GM23338 (cell line): ENCODE results near the gene SHLD3. TPM values are rescaled to one million over a fixed set of nuclear protein-coding genes. Genes with fewer than 3 reads are reported as not detected.

Experiments
- ATAC-seq: fragments of 200-7000 bp; cut with Tn5 transposase; 3 replicates; pipeline ENCODE4 v1.9.1; 2020
- DNase-seq: peaks from one replicate; pipeline ENCODE4 v3.0.0-alpha.2; 2015; ENCODE audit warnings: low spot score
- H2AFZ ChIP-seq: fragments of 200-600 bp; sonication (generic); 2 replicates; pipeline ENCODE4 v1.8.0; 2016; ENCODE audit warnings: antibody characterized with exemption, mild to moderate bottlenecking, moderate library complexity
- H3F3A ChIP-seq: fragments of 200-600 bp; sonication (generic); replicated peaks from 2 replicates; pipeline ENCODE4 v1.8.0; 2017; ENCODE audit warnings: antibody characterized with exemption, mixed run types, low read depth
- H3K27ac ChIP-seq: fragments of 200-600 bp; sonication (generic); 2 replicates; pipeline ENCODE4 v1.6.1; 2016; ENCODE audit warnings: low read depth
- H3K27me3 ChIP-seq: fragments of 200-600 bp; sonication (generic); 2 replicates; pipeline ENCODE4 v1.8.0; 2016; ENCODE audit warnings: mild to moderate bottlenecking, mixed run types, moderate library complexity; ENCODE audit not compliant: insufficient read depth
- H3K36me3 ChIP-seq: fragments of 200-600 bp; sonication (generic); 2 replicates; pipeline ENCODE4 v1.8.0; 2016; ENCODE audit warnings: mild to moderate bottlenecking; ENCODE audit not compliant: insufficient read depth
- H3K4me1 ChIP-seq: fragments of 200-600 bp; sonication (generic); 2 replicates; pipeline ENCODE4 v1.8.0; 2016; ENCODE audit warnings: mild to moderate bottlenecking, moderate library complexity; ENCODE audit not compliant: insufficient read depth
- H3K4me2 ChIP-seq: fragments of 200-600 bp; sonication (generic); 2 replicates; pipeline ENCODE4 v1.7.1; 2017; ENCODE audit warnings: mixed run types
- H3K4me3 ChIP-seq: fragments of 200-600 bp; sonication (generic); 2 replicates; pipeline ENCODE4 v1.6.1; 2016; ENCODE audit warnings: mixed run types
- H3K79me2 ChIP-seq: fragments of 200-600 bp; sonication (generic); replicated peaks from 2 replicates; pipeline ENCODE4 v1.8.0; 2017; ENCODE audit warnings: mild to moderate bottlenecking; ENCODE audit not compliant: insufficient read depth
- H3K9me2 ChIP-seq: fragments of 200-600 bp; sonication (generic); 2 replicates; pipeline ENCODE4 v1.8.0; 2017; ENCODE audit not compliant: insufficient read depth
- H4K20me1 ChIP-seq: fragments of 200-600 bp; sonication (generic); replicated peaks from 2 replicates; pipeline ENCODE4 v1.8.0; 2017; ENCODE audit warnings: mild to moderate bottlenecking; ENCODE audit not compliant: insufficient read depth
- H3K27ac Mint-ChIP-seq: 2 replicates; pipeline ENCODE4 v1.8.0; 2020; ENCODE audit warnings: inconsistent platforms, mild to moderate bottlenecking, moderate library complexity, mixed read lengths
- H3K27me3 Mint-ChIP-seq: 3 replicates; pipeline ENCODE4 v1.8.0; 2022; ENCODE audit warnings: low read depth, mild to moderate bottlenecking, moderate library complexity, mixed read lengths, inconsistent platforms; ENCODE audit not compliant: insufficient read depth, poor library complexity
- H3K36me3 Mint-ChIP-seq: 3 replicates; pipeline ENCODE4 v1.8.0; 2021; ENCODE audit warnings: low read depth, mild to moderate bottlenecking, inconsistent platforms, moderate library complexity, mixed read lengths
- H3K4me1 Mint-ChIP-seq: 3 replicates; pipeline ENCODE4 v1.8.0; 2020; ENCODE audit warnings: mild to moderate bottlenecking, inconsistent platforms, mixed read lengths
- H3K4me3 Mint-ChIP-seq: 3 replicates; pipeline ENCODE4 v1.8.0; 2021; ENCODE audit warnings: moderate library complexity, mild to moderate bottlenecking, inconsistent platforms, mixed read lengths
- H3K9me3 Mint-ChIP-seq: 3 replicates; pipeline ENCODE4 v1.8.0; 2020; ENCODE audit warnings: moderate library complexity, mild to moderate bottlenecking, inconsistent platforms, mixed read lengths
- CREB1 ChIP-seq: fragments of 250-450 bp; sonication (Bioruptor Pico); IDR thresholded peaks from 2 replicates; pipeline ENCODE4 v1.5.0; 2020; ENCODE audit warnings: low read depth, mild to moderate bottlenecking, moderate library complexity
- EZH2 ChIP-seq: fragments of 200-600 bp; sonication (generic); IDR thresholded peaks from one replicate; pipeline ENCODE4 v1.8.0; 2017; ENCODE audit warnings: antibody characterized with exemption, mild to moderate bottlenecking, low read depth; ENCODE audit not compliant: unreplicated experiment
- NANOG ChIP-seq: IDR thresholded peaks from 2 replicates; pipeline ENCODE4 v1.6.1; 2016; ENCODE audit warnings: antibody characterized with exemption, borderline replicate concordance
- ZNF114 ChIP-seq: fragments of 250-450 bp; sonication (Bioruptor Pico); IDR thresholded peaks from 2 replicates; pipeline ENCODE4 v1.5.0; 2020; ENCODE audit warnings: mild to moderate bottlenecking, moderate library complexity
- ZNF462 ChIP-seq: fragments of 250-450 bp; sonication (Bioruptor Pico); IDR thresholded peaks from 2 replicates; pipeline ENCODE4 v1.5.0; 2020; ENCODE audit warnings: mild to moderate bottlenecking, moderate library complexity
- polyA plus RNA-seq: library from polyadenylated mRNA; unstranded; fragments of >200 nt; fragmentation: Nextera tagmentation; extraction: Ambion mirVana; gene quantifications from 2 replicates; pipeline ENCODE4 v1.2.1, GENCODE V29; 2016
- total RNA-seq: library from RNA; depleted of rRNA; stranded (reverse); fragments of >200 nt; shearing (Covaris generic); gene quantifications from 2 replicates; pipeline ENCODE4 v1.2.3, GENCODE V29; 2014

The SHLD3 gene
- total and polyA plus RNA-seq, 2 experiments from 2014 or later = 4.2 to 7.0 TPM

GRCh38 chr5:65646938-65647337 lies 22.1 kb downstream of the SHLD3 start:
- H3K79me2 ChIP-seq = no peaks in the 10 kb centered on the region
- H2AFZ ChIP-seq = no peak overlapping the region
- no peak for TF ChIP-seq CREB1 (CRISPR knock-in tag)
- TF ChIP-seq ZNF114 (CRISPR knock-in tag) = no peak
- TF ChIP-seq EZH2 = no peak

GRCh38 chr5:65647941-65648340 lies 23.1 kb downstream of the SHLD3 start:
- H3K36me3 ChIP-seq = no peaks in the 10 kb centered on the region; the same call in 1 of the 2 replicates

More at GRCh38 chr5:65646938-65647337, 22.1 kb downstream of the SHLD3 start:
- no peak overlapping the region for H3K4me2 ChIP-seq
- no peaks in the 10 kb centered on the region; the same call in 1 of the 2 replicates for H3K36me3 ChIP-seq
- no peaks in the 10 kb centered on the region for H3F3A ChIP-seq
- no peaks in the 10 kb centered on the region for H3K27me3 ChIP-seq
- H3K9me2 ChIP-seq = no peaks in the 10 kb centered on the region
- H4K20me1 ChIP-seq = no peaks in the 10 kb centered on the region
- Mint-ChIP-seq H3K36me3 (no peaks in the 10 kb centered on the region), H3K4me3 (no peak overlapping the region), H3K9me3 (no peaks in the 10 kb centered on the region), H3K27me3 (peaks cover 4% of the 10 kb centered on the region), H3K27ac (peak overlapping the region; percentile 13; the same call in 1 of the 2 replicates), H3K4me1 (peaks cover 11% of the 10 kb centered on the region)
- H3K4me1 ChIP-seq = peaks cover 15% of the 10 kb centered on the region
- no peak overlapping the region for H3K4me3 ChIP-seq
- no peak overlapping the region for H3K27ac ChIP-seq
- no peak for DNase-seq
- ATAC-seq = no peak

More at GRCh38 chr5:65647941-65648340, 23.1 kb downstream of the SHLD3 start:
- DNase-seq (peak; percentile 65), ATAC-seq (peak; percentile 90)
- Mint-ChIP-seq H3K27ac (peak overlapping the region; percentile 3), H3K4me1 (peaks cover 11% of the 10 kb centered on the region), H3K36me3 (no peaks in the 10 kb centered on the region), H3K27me3 (peaks cover 4% of the 10 kb centered on the region), H3K9me3 (no peaks in the 10 kb centered on the region), H3K4me3 (no peak overlapping the region)
- Histone ChIP-seq H3K4me1 (peaks cover 15% of the 10 kb centered on the region), H3K4me3 (no peak overlapping the region), H3K4me2 (peak overlapping the region; percentile 19), H3K9me2 (no peaks in the 10 kb centered on the region), H3K27me3 (no peaks in the 10 kb centered on the region), H3F3A (no peaks in the 10 kb centered on the region), H3K79me2 (no peaks in the 10 kb centered on the region), H4K20me1 (no peaks in the 10 kb centered on the region), H2AFZ (no peak overlapping the region), H3K27ac (peak overlapping the region; percentile 24)
- no peak for TF ChIP-seq ZNF462
- 0 out of 2 replicates have a peak, but pooled peaks have one; percentile 29 for TF ChIP-seq NANOG
